HL-60/S4 (cell line): Measurements from ENCODE around the gene EVC2.

Source experiments
- in situ Hi-C: fragments of 300-500 bp; cut with MboI; formaldehyde crosslinking; loops from 2 replicates; pipeline ENCODE4 v1.14.3; 2022; ENCODE audit warnings: low sequenced_read_pairs

EVC2 gene

DNA sequence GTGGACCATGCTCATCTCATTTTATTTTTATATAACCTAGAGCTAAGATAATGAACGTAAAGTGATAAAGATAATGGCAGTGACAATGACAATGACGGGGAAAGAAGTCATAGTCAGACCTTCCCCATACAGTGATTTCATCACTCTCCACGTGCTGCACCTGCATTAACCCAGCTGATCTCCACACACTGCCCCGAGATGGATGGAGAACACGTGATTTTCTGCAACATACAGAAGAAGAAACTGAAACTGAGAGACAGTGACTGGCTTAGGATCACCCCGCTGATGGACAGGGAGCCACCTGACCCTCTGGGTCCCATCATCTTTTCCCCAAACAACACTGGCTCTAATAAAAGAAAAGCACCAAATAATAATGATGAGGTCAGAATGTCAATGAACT lies 22.0 kb downstream of the EVC2 start:
- in situ Hi-C loops, result no loop called here

DNA sequence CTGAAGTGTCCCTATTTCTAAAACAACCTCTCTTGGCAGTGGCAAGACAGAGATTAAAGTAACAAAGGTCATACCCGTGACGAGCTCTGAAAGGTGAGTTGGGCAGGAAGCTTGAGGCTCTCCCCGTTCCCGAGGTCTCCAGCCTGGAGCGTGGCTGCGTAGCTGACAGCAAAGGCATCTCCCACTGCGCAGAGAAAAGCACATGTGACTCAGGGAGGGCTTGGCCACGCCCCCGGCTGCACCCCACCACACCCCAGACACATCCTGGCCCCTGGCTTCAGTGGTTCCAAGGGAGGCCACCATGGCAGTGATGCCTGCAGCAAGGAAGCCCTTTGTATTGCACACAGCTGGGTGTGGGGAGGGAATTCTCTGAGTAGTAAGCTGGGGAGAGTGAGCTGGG lies 23.1 kb downstream of the EVC2 start:
- in situ Hi-C loops, result no loop called here

DNA sequence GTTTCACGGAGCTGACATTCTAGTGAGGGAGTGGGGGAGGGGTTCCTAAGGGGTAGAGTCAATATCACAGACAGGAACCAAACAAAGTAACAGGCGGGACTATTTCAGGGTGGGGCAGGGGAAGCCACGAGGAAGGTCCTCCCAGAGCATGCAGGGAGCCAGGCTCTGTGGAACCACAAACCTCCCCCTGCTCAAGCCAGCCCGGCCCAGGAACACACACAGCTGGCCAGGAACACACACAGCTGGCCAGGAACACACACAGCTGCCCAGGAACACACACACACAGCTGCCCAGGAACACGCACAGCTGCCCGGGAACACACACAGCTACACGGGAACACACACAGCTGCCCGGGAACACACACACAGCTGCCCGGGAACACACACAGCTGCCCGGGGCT lies 24.8 kb downstream of the EVC2 start:
- in situ Hi-C loops, result no loop called here

DNA sequence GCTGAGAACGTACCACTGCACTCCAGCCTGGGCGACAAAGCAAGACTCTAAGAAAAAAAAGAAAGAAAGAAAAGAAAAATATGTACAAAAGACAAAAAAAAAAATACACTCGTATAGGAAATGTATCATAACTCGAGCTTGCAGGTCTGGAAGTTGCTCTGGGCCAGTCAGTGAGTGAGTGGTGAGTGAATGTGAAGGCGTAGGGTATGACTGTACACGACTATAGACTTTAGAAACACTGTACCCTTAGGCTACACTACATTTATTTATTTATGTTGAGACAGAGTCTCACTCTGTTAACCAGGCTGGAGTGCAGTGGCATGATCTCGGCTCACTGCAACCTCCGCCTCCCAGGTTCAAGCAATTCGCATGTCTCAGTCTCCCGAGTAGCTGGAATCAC lies 29.4 kb downstream of the EVC2 start:
- in situ Hi-C loops, result no loop called here

DNA sequence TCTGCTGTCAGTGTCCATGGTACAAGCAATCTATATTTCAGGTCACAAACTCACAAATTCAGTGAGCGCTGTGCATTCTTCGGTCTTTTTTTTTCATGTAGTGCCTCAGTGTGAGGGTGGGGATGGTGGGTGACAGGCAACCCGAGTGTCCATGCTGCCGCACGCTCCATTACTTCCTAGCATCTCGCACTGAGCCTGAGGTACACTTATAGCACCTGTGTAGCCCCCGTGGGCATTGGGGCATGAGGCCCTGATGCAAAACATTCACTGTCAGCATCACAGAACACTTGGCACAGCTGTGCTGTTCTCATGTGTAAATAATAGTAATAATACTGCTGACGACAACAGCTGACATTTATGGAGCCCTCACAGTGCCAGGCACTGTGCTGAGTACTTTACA lies 31.6 kb downstream of the EVC2 start:
- in situ Hi-C loops, result no loop called here

DNA sequence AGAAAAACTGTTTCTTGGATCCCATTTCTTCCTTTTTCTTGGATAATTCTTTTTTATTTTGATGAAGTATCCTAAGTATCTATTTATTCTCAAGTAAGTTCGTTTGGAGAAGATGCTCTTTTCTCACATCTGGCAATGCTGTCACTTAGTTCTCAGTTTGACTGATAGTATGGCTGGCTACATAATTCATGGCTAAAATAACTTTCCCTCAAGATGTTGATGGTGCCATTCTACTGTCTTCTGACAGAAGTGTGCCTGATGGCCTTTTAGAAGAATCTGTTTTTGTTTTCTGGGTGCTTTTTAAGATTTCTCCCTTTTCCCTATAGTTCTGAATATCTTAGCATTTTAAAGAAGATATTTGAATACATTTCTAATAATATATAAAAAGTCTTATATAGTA lies 41.6 kb downstream of the EVC2 start:
- in situ Hi-C loops, result no loop called here

DNA sequence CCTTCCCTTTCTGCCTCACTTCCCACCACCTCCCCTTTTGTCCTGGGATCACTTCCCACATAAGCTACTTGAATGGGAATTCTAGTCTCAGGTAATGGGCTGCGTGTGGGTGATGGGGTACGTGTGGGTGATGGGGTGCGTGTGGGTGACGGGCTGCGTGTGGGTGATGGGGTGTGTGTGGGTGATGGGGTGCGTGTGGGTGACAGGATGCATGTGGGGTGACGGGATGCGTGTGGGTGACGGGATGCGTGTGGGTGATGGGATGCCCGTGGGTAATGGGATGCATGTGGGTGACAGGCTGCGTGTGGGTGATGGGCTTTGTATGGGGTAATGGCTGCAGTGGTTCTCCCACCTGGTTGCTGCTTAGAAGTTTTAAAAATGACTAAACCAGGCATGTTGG lies 43.6 kb downstream of the EVC2 start:
- in situ Hi-C loops, result no loop called here

DNA sequence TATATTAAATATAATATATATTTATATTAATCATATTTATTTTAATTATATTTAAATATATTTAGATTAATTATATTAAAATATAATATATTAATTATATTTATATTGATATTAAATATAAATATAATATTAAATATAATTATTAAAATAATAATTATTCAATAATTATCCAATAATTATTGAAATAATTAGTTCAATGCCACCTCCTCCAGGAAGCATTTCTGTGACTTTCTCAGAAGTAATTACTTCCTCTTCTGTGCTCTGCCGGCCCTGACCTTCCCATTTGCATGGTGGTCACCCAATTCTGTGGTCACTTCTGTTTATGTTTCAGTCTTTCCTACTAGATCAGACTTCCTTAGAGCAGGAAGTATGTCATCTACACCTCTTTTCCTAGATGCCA lies 45.8 kb downstream of the EVC2 start:
- in situ Hi-C loops, result no loop called here

DNA sequence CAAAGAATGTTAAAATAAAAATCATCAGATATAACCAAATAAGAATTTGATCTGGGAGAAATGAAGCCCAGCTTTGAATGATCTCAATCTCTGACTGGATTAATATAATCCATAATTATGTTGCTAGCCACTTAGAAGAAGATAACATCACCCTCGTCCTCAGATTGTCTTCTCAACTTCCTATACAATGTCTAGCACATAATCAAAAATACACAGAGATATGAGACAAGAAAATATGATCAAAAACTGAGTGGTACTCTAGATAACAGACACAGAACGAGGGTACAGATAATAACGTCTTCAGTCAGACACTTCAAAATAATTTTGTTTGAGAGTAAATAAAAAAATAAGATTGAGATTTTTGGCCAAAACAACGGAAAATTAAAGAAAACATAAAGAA lies 47.1 kb downstream of the EVC2 start:
- in situ Hi-C loops, result no loop called here

DNA sequence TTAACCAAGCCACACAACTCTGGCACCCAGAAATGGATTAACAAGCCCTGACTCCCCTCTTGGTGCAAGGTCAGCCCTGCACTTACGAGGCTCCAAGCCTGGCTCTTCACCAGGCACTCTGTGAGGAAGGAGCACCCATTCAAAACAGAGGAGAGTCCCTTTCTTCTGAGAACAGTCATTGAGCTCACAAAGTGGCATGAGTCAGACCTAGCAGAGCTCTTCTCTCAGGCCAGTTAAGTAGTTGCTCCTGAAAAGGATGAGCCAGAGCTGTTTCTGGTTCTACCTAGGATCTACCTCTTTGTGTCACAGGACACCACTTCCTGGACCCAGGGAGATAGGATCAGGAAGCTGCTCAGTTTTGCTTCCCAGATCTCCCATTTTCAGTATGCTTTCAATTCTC lies 48.2 kb downstream of the EVC2 start:
- in situ Hi-C loops, result no loop called here

DNA sequence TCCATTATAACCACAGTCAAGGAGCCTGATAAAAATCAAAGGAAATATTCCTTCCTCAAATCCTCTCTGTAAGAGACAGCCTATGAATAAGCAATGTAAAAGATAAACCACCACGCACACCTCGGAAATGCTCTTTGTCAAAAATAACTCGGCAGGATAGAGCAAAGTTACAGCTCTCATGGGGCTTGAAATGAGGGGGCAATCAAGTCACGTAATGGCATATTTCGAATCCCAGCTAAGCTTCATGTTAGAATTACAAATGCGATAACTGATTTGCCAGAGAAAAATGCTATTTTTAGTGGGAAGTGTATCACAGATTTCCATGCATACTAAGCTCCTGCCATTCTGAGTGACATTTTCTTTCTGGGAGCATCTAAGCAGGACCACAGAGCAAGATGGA lies 49.4 kb downstream of the EVC2 start:
- in situ Hi-C loops, result no loop called here

DNA sequence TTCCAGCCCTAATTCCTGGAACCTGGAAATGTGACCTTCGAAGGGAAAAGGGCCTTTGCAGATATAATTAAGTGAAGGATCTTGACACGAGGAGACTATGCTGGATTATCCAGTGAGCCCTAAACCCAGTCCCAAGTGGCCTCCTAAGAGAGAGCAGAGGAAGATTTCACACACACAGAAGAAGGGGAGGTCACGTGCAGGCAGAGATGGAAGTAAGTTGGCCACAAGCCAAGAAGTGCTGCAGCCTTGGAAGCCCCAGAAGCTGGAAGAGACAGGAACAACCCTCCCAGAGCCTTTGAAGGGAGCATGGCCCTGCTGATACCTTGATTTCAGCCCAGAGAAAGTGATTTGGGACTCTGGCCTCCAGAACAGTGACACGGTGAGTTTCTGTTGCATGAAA lies 51.9 kb downstream of the EVC2 start:
- in situ Hi-C loops, result no loop called here

DNA sequence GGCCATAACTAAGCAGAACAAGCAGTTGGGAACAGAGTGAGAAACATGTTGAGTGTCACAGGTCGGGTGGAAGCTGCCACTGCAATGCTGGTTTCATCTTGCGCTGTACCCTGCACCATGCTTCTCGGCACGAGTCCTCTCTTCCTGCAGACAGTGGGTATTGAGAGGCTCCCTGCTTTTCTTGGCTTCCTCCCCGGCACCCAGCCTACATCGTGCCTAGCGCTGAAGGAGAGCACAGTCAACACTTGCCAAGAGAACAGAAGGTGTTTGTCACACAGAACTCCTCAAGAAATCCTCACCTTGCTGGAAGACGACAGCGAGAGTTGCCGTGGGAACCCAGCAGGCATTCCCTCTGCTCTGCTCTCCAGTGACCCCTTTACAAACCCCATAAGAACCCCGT lies 53.6 kb downstream of the EVC2 start:
- in situ Hi-C loops, result no loop called here

DNA sequence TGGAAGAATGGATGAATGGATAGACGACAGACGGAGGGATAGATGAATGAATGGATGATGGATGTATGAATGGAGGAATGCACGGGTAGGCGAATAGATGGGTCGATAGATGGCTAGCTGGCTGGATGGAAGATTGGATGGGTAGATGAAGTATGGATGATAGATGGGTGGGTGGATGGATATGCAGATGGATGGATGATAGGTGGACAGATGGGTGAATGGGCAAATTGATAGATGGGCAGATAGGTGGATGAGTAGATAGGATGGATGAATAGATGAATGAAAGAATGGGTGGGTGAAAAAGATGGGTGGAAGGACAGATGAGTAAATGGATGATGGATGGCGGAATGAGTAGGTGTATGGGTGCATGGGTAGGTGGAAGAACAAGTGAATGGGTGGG lies 57.3 kb downstream of the EVC2 start:
- in situ Hi-C loops, result no loop called here

DNA sequence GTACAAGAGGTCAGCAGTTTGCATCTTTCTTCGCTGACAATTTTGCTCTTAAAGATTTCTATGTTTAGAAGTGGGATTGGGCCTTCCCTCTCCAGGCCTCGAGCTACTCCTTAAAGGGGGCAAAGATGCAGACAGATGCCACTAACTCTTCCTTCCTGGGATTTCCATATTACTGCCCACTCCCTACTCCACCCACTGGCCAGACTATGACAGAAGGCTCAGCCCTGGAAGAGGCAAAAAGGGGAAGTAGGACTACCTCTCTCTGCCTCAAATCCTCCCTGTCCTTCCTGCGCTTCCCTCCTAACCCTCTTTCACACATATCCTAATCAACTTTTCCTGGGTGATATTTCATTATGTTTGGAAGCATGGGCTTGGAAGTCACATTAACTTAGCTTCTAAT lies 58.3 kb downstream of the EVC2 start:
- in situ Hi-C loops, result no loop called here

DNA sequence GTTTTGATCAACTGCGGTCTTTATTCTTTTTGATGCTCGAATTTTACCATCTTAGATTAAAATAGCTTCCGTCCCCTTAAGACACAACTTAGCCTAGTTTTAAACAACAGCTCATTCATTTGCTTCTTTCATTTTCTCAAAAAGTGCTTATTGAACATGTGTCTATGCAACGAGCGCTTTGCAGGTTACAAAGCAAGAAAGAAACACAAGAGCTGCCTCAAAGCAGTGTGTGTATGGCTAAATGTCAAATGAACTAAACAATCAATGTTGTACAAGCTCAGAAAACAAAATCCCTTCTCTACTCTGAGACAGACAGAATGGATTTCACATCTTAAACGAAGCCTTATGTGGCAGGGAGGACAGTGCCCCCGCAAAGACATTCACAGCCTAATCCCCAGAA lies 61.0 kb downstream of the EVC2 start:
- in situ Hi-C loops, result no loop called here

DNA sequence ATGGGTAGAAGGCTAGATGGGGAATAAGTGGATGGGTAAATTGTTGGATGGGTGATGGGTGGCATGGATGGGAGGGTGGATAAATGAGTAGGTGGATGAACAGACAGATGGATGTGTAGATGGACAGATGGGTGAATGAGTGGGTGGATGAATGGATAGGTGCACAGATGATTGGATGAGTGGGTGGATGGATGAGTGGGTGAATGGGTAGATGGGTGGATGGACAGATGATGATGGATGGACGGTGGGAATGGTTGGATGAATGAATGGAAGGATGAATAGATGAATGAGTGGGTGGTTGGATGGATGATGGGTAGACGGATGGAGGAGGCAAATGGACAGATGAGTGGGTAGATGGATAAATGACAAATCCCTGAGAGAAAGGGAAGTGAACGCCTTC lies 68.3 kb downstream of the EVC2 start:
- in situ Hi-C loops, result no loop called here

DNA sequence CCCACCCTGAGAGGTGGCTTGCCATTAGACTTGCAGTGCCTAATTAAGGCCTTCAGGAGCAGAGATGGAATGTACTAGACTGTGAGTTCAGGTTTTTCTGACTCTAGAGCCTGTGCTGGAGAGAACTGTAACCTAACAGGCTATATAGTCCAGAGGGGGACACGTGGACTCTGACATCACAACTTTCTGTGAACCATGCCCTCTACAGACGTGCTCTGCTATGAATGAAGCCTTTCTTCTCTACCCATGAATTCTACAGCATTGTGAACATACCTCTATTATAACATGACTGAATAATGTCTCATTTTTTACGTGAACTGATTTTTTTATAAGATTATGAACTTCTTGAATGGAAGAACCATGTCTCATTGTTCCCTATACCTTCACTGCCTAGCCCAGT lies 68.8 kb downstream of the EVC2 start:
- in situ Hi-C loops, result no loop called here

DNA sequence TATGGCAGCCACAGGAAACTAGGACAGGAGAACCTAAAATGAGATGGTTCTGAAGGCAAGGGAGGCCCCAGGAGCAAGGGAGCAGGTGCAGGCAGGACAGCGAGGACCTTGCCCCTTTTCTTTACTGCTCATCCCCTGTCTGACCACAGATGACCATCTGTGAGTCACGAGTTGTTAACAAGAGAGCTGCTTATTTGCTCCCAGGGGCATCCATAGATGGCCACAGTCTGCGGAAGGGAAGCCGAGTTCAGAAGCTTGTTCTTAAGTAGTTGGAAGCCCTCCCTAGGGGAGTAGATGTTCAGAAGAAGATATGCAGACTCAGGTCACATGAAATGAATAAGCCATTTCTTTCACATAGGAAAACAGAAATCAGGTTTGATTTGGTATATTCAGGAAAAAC lies 69.4 kb downstream of the EVC2 start:
- in situ Hi-C loops, result no loop called here

DNA sequence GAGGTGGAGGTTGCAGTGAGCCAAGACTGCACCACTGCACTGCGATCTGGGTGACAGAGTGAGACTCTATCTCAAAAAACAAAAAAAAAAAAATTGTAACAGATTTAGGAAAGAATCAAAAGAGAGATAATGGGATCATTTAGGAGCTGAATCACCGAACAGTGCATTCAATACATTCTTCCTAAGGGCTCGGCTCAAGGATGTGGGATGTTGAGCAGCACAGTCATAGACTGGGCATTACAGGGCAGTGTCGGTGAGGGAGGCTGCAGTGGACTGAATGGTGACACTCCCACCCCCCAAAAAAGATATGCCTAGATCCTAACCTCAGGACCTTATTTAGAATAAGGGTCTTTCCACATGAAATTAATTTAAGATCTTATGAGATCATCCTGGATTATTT lies 70.0 kb downstream of the EVC2 start:
- in situ Hi-C loops, result no loop called here

DNA sequence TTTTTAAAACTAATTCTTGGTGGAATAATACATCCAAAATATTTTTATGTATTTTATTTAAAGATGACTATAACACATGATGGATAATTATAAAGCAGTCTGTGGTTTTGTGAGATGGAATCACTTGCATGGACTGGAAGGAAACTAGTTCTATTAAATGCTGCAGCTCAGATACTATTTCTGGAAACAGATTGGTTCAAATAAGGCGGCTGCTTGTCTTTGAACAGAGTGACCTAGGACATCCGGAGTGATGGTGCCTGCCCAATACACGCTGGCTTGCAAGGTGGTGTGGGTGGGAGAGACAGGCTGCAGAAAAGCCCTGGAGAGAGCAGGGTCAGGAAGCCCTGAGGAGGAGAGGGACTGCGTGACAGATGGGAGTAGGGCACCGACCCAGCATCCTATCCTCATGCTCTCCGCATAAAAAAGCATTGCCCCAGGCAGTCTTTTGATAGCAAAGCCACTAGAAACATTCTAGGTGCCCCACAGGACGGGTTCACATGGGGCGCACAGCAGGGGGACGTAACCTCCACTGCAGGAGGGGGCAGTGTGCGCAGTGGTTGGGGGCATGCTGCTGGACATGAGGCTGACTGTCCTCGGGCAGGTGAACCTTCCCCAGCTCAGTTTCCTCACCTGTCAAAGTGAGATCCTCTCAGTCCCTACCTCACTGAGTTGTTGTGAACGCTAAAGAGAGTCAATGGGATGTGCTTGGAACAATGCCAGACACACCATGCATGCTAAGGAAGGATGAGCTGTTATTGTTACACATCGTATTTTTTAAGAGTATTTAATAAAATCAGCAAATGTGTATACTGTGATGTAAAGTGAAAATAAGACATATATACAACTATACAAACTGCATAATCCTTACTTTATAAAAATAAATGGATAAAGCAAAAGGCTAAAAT lies 71.3 kb downstream of the EVC2 start:
- in situ Hi-C loops, result no loop called here

DNA sequence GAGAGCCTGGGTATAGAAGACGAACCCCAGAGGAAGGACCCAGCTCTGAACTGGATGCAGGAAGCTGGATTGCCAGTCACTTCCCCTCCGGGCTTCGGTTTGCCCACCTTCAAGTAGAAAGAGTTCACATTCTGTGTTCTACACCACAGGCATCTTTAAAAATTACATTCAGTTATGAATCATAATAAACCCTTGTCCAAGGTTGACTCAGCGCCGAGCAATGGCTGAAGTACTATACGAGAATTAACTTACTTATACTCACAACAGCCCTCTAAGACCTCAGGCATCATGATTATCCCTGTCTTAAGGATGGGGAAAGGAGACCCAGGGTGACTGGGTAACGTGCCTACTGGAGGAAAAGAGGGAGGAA lies 72.5 kb downstream of the EVC2 start:
- in situ Hi-C loops, result no loop called here

DNA sequence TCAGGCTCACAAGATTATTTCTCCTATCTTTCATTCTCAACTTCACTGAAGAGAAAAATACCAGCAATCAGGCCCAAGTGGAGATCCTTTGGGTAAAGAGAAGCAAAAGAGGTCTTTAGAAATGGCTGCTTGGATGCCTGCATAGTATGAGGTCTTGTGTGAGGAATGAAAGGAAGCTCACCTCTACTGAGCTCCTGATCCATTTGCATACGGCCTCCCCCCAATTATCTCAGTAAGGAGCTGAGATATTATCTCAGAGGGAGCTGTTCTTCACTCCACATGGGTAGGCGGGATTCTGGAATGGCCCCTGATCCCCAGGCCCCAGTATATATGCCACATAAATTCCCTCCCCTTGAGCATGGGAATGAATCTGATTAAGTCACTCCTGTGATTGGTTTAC lies 75.8 kb downstream of the EVC2 start:
- in situ Hi-C loops, result no loop called here
